Left kidney (tissue), 8 donors: ENCODE results near the gene PPCS. TPM values are rescaled to one million over a fixed set of nuclear protein-coding genes. Genes with fewer than 3 reads are reported as not detected.

ENCODE experiments used
- DNase-seq: peaks from one replicate; pipeline ENCODE4 v3.0.0-alpha.2; 2013
- long read RNA-seq, 8 donors: transcript quantifications; one replicate each; lab custom pipeline, GENCODE V29; 2026
- polyA plus RNA-seq: library from polyadenylated mRNA; unstranded; fragments of 120-200 nt; gene quantifications from one replicate; pipeline ENCODE4 v1.2.1, GENCODE V29; 2013; ENCODE audit not compliant: insufficient read length

Gene PPCS
- polyA plus RNA-seq = 80.4 TPM
- long read RNA-seq, donor 1, transcript PPCS-201 (3 exons, 984 nt) = major isoform, 30 of 61 reads
- long read RNA-seq, donor 1, transcript PPCS-203 (3 exons, 1,431 nt) = minor isoform, 24 of 61 reads
- long read RNA-seq, donor 1, partial matches to known transcripts = 0 of 61 reads
- long read RNA-seq, donor 1, other reads (novel, unspliced or antisense) = 0 of 61 reads
- long read RNA-seq, donor 2, transcript PPCS-203 (3 exons, 1,431 nt) = minor isoform, 22 of 57 reads
- long read RNA-seq, donor 2, transcript PPCS-201 (3 exons, 984 nt) = major isoform, 26 of 57 reads
- long read RNA-seq, donor 2, partial matches to known transcripts = 0 of 57 reads
- long read RNA-seq, donor 2, other reads (novel, unspliced or antisense) = 0 of 57 reads
- long read RNA-seq, donor 3, transcript PPCS-201 (3 exons, 984 nt) = minor isoform, 16 of 37 reads
- long read RNA-seq, donor 3, transcript PPCS-203 (3 exons, 1,431 nt) = major isoform, 18 of 37 reads
- long read RNA-seq, donor 3, partial matches to known transcripts = 0 of 37 reads
- long read RNA-seq, donor 3, other reads (novel, unspliced or antisense) = 0 of 37 reads
- long read RNA-seq, donor 4, partial matches to known transcripts = 7 of 10 reads
- long read RNA-seq, donor 4, other reads (novel, unspliced or antisense) = 0 of 10 reads
- long read RNA-seq, donor 5, transcript PPCS-201 (3 exons, 984 nt) = major isoform, 45 of 87 reads
- long read RNA-seq, donor 5, transcript PPCS-207 (2 exons, 1,617 nt) = minor isoform, 5 of 87 reads
- long read RNA-seq, donor 5, transcript PPCS-203 (3 exons, 1,431 nt) = minor isoform, 31 of 87 reads
- long read RNA-seq, donor 5, partial matches to known transcripts = 0 of 87 reads
- long read RNA-seq, donor 5, other reads (novel, unspliced or antisense) = 0 of 87 reads
- long read RNA-seq, donor 6, transcript PPCS-203 (3 exons, 1,431 nt) = major isoform, 27 of 50 reads
- long read RNA-seq, donor 6, transcript PPCS-201 (3 exons, 984 nt) = minor isoform, 19 of 50 reads
- long read RNA-seq, donor 6, partial matches to known transcripts = 0 of 50 reads
- long read RNA-seq, donor 6, other reads (novel, unspliced or antisense) = 0 of 50 reads
- long read RNA-seq, donor 7, transcript PPCS-201 (3 exons, 984 nt) = major isoform, 26 of 56 reads
- long read RNA-seq, donor 7, transcript PPCS-203 (3 exons, 1,431 nt) = minor isoform, 23 of 56 reads
- long read RNA-seq, donor 7, partial matches to known transcripts = 0 of 56 reads
- long read RNA-seq, donor 7, other reads (novel, unspliced or antisense) = 0 of 56 reads
- long read RNA-seq, donor 8, transcript PPCS-201 (3 exons, 984 nt) = major isoform, 11 of 35 reads
- long read RNA-seq, donor 8, transcript PPCS-203 (3 exons, 1,431 nt) = minor isoform, 9 of 35 reads
- long read RNA-seq, donor 8, partial matches to known transcripts = 11 of 35 reads
- long read RNA-seq, donor 8, other reads (novel, unspliced or antisense) = 0 of 35 reads

- DNase-seq = peak; percentile 90
These were observed at the start of gene PPCS, which contains the start of gene ZMYND12 for GRCh38 chr1:42456010-42456753. TSS of gene PPCS (plus strand) at chr1:42456543. CDS start at chr1:42456566, 23 bp downstream. TSS of gene ZMYND12 (minus strand) at chr1:42456022. CDS start at chr1:42455997, 25 bp downstream.

- DNase-seq = no peak
These were observed 41.5 kb upstream of the PPCS start for GRCh38 chr1:42414551-42415496.

- DNase-seq = no peak
These were observed 39.2 kb upstream of the PPCS start for GRCh38 chr1:42417166-42417565.

GRCh38 chr1:42418516-42418915 lies 37.8 kb upstream of the PPCS start:
- DNase-seq = no peak

GRCh38 chr1:42419126-42419821 lies 37.1 kb upstream of the PPCS start:
- no peak for DNase-seq

- DNase-seq = no peak
These were observed 36.2 kb upstream of the PPCS start for GRCh38 chr1:42420121-42420520.

- peak; percentile 87 for DNase-seq
These were observed 35.3 kb upstream of the PPCS start for GRCh38 chr1:42420911-42421585.

- no peak for DNase-seq
These were observed 33.6 kb upstream of the PPCS start for GRCh38 chr1:42422737-42423136.

- no peak for DNase-seq
These were observed 32.7 kb upstream of the PPCS start for GRCh38 chr1:42423681-42424080.

- DNase-seq = no peak
These were observed 32.1 kb upstream of the PPCS start for GRCh38 chr1:42424201-42424600.

GRCh38 chr1:42427240-42427639 lies 29.1 kb upstream of the PPCS start:
- no peak for DNase-seq

GRCh38 chr1:42429603-42430002 lies 26.7 kb upstream of the PPCS start:
- no peak for DNase-seq

- DNase-seq = no peak
These were observed 25.8 kb upstream of the PPCS start for GRCh38 chr1:42430286-42431135.

GRCh38 chr1:42431514-42431913 lies 24.8 kb upstream of the PPCS start:
- no peak for DNase-seq

- no peak for DNase-seq
These were observed 23.6 kb upstream of the PPCS start for GRCh38 chr1:42432714-42433113.

- no peak for DNase-seq
These were observed 23.0 kb upstream of the PPCS start for GRCh38 chr1:42433369-42433768.

GRCh38 chr1:42434340-42434739 lies 22.0 kb upstream of the PPCS start:
- no peak for DNase-seq
